PFSK-1 (cell line): Measurements from ENCODE around the gene KIF18A.

Experiments
- FOXP2 ChIP-seq: optimal IDR thresholded peaks from 2 replicates; pipeline ENCODE3; 2011; ENCODE audit warnings: borderline replicate concordance, control low read depth, inconsistent platforms; ENCODE audit not compliant: insufficient read depth; ENCODE audit errors: extremely low read length, extremely low read depth
- POLR2AphosphoS5 ChIP-seq: IDR thresholded peaks from 2 replicates; pipeline ENCODE4 v1.6.1; 2012; ENCODE audit warnings: low read depth, mild to moderate bottlenecking, control low read depth, low read length, moderate library complexity
- SIN3A ChIP-seq: IDR thresholded peaks from 2 replicates; pipeline ENCODE4 v1.6.1; 2012; ENCODE audit warnings: mild to moderate bottlenecking, low read length, moderate library complexity, borderline replicate concordance; ENCODE audit not compliant: insufficient read depth
- TAF1 ChIP-seq: IDR thresholded peaks from 2 replicates; pipeline ENCODE4 v1.6.1; 2012; ENCODE audit warnings: low read length, control low read depth, borderline replicate concordance; ENCODE audit not compliant: insufficient read depth
- TF ChIP-seq, protein P1 (sequence below), 2 experiments: IDR thresholded peaks; 2 replicates each; pipeline versions ENCODE4 v1.6.1 to v1.8.0; 2011 to 2012; ENCODE audit warnings: low read depth in 2 of 2, low read length in 2 of 2, control low read depth in 1 of 2, inconsistent platforms in 1 of 2, mild to moderate bottlenecking in 1 of 2, moderate library complexity in 1 of 2; ENCODE audit not compliant: insufficient read depth in 1 of 2

- TF ChIP-seq TAF1, result no peak
- TF ChIP-seq POLR2AphosphoS5, result no peak
- no peak for TF ChIP-seq SIN3A
- TF ChIP-seq, protein P1, sequence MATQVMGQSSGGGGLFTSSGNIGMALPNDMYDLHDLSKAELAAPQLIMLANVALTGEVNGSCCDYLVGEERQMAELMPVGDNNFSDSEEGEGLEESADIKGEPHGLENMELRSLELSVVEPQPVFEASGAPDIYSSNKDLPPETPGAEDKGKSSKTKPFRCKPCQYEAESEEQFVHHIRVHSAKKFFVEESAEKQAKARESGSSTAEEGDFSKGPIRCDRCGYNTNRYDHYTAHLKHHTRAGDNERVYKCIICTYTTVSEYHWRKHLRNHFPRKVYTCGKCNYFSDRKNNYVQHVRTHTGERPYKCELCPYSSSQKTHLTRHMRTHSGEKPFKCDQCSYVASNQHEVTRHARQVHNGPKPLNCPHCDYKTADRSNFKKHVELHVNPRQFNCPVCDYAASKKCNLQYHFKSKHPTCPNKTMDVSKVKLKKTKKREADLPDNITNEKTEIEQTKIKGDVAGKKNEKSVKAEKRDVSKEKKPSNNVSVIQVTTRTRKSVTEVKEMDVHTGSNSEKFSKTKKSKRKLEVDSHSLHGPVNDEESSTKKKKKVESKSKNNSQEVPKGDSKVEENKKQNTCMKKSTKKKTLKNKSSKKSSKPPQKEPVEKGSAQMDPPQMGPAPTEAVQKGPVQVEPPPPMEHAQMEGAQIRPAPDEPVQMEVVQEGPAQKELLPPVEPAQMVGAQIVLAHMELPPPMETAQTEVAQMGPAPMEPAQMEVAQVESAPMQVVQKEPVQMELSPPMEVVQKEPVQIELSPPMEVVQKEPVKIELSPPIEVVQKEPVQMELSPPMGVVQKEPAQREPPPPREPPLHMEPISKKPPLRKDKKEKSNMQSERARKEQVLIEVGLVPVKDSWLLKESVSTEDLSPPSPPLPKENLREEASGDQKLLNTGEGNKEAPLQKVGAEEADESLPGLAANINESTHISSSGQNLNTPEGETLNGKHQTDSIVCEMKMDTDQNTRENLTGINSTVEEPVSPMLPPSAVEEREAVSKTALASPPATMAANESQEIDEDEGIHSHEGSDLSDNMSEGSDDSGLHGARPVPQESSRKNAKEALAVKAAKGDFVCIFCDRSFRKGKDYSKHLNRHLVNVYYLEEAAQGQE (IDR thresholded peaks at IDR 0.05; ENCODE audit: insufficient read depth in 1 of 2, low read depth in 2 of 2, low read length in 2 of 2), result no peak
- no peak for TF ChIP-seq FOXP2
Measured at GRCh38 chr11:28058333-28058732, 49.6 kb downstream of the KIF18A start.
